Panc1 (cell line): ENCODE measurements around the gene ARHGEF35. TPM values are rescaled to one million over a fixed set of nuclear protein-coding genes. Genes with fewer than 3 reads are reported as not detected.
"Not testable (repeated sequence)": the region's sequence is repeated elsewhere in the genome, so short reads cannot be mapped to it uniquely, and the experiment has no call there.

ENCODE experiments used
- ATAC-seq: fragments of 200-7000 bp; cut with Tn5 transposase; 2 replicates; pipeline ENCODE4 v1.9.1; 2020; ENCODE audit warnings: mild to moderate bottlenecking, moderate library complexity
- BruUV-seq: library from RNA; stranded (reverse); fragments of 400-500 nt; replicated peaks from 2 replicates; lab custom pipeline; 2021; lab: Mats Ljungman, UMichigan
- CTCF ChIA-PET: fragments of 300-600 bp; sonication (Branson Sonifier 250); formaldehyde crosslinking; loops from one replicate; lab custom pipeline; 2022; ENCODE audit warnings: antibody characterized with exemption; lab: Charles Lee
- POLR2A ChIA-PET: fragments of 300-600 bp; sonication (Branson Sonifier 250); formaldehyde crosslinking; loops from one replicate; lab custom pipeline; 2022; ENCODE audit warnings: antibody characterized with exemption; lab: Charles Lee
- DNase-seq: peaks from one replicate; pipeline ENCODE4 v3.0.0-alpha.2; 2010; ENCODE audit warnings: low read depth, low spot score
- H3K27ac ChIP-seq: 2 replicates; pipeline ENCODE4 v1.5.1; 2011; ENCODE audit warnings: mild to moderate bottlenecking, low read length, inconsistent platforms
- H3K27me3 ChIP-seq: fragments of 200-500 bp; sonication (Bioruptor generic); 2 replicates; pipeline ENCODE4 v1.6.0; 2014; ENCODE audit warnings: low read length, inconsistent platforms; ENCODE audit not compliant: control insufficient read depth, insufficient read depth
- H3K36me3 ChIP-seq: fragments of 200-500 bp; sonication (Bioruptor generic); 2 replicates; pipeline ENCODE4 v1.5.1; 2014; ENCODE audit warnings: inconsistent platforms, mild to moderate bottlenecking, low read length, moderate library complexity; ENCODE audit not compliant: control insufficient read depth, insufficient read depth
- H3K4me1 ChIP-seq: 2 replicates; pipeline ENCODE4 v1.5.1; 2011; ENCODE audit warnings: inconsistent platforms, mild to moderate bottlenecking, low read length, moderate library complexity; ENCODE audit not compliant: control insufficient read depth, insufficient read depth
- H3K4me3 ChIP-seq, 2 experiments: 2 replicates each; pipeline ENCODE4 v1.5.1; 2011 to 2012; ENCODE audit warnings: low read depth in 2 of 2, low read length in 2 of 2, mild to moderate bottlenecking in 2 of 2, inconsistent platforms in 1 of 2, moderate library complexity in 1 of 2
- H3K9me3 ChIP-seq: fragments of 200-500 bp; sonication (Bioruptor generic); 2 replicates; pipeline ENCODE4 v1.5.1; 2014; ENCODE audit warnings: low read depth, mild to moderate bottlenecking, inconsistent platforms, low read length, moderate library complexity; ENCODE audit not compliant: control insufficient read depth, insufficient read depth
- POLR2AphosphoS5 ChIP-seq: IDR thresholded peaks from 2 replicates; pipeline ENCODE4 v1.6.1; 2012; ENCODE audit warnings: mild to moderate bottlenecking, low read depth, low read length, moderate library complexity
- REST ChIP-seq, 2 experiments: IDR thresholded peaks; 2 replicates each; pipeline ENCODE4 v1.6.1; 2011 to 2012; ENCODE audit warnings: low read depth in 2 of 2, control low read depth in 1 of 2, low read length in 1 of 2, mild to moderate bottlenecking in 1 of 2, moderate library complexity in 1 of 2; ENCODE audit not compliant: insufficient read depth in 1 of 2
- SIN3A ChIP-seq: IDR thresholded peaks from 2 replicates; pipeline ENCODE4 v1.6.1; 2012; ENCODE audit warnings: low read depth, mild to moderate bottlenecking, low read length, moderate library complexity, borderline replicate concordance; ENCODE audit not compliant: insufficient read depth
- TCF7L2 ChIP-seq: IDR thresholded peaks from 2 replicates; pipeline ENCODE4 v1.6.1; 2011; ENCODE audit warnings: mild to moderate bottlenecking, low read depth, low read length, inconsistent platforms
- in situ Hi-C: cut with HindIII; loops from 2 replicates; pipeline ENCODE4 v1.10.0; 2016; ENCODE audit warnings: low sequenced_read_pairs, low pct_unique_long_range_greater_than_20kb
- intact Hi-C: fragments of 100-400 bp; cut with micrococcal nuclease; formaldehyde crosslinking; loops from one replicate; pipeline ENCODE4 v1.10.0; 2022; ENCODE audit not compliant: unreplicated experiment
- total RNA-seq: library from RNA; stranded (reverse); gene quantifications from one replicate; pipeline ENCODE4 v1.2.1, GENCODE V29; 2021; ENCODE audit not compliant: unreplicated experiment
- TF ChIP-seq, protein P1 (sequence below): fragments of 450-650 bp; IDR thresholded peaks from 2 replicates; pipeline ENCODE4 v1.5.1; 2017; ENCODE audit warnings: mild to moderate bottlenecking

Gene ARHGEF35
- total RNA-seq, 1 experiment from 2014 or later: 12.0 TPM

DNA sequence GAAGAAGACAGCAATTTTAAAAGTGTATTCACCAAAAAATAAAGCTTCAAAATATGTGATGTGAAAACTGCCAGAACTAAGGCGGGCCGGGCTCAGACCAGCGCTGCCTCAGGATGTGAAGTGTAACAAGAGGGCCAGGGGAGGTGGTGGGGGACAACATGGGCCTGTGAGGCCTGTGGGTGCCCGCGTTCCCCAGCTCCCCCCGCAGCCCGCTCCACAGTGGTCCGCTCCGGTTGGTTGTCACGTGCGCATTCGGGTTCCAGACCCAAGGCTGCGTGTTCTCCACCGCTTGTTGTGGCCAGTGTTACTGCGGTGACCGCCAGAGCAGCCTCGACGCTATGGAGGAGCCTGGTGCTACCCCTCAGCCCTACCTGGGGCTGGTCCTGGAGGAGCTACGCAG lies 12.5 kb downstream of the ARHGEF35 start, which contains the start of gene CTAGE4:
CTAGE4 (plus strand) TSS at position 301 of the 400 bp plus-strand sequence; CDS start at position 339, 38 bp downstream.
- BruUV-seq, intact Hi-C loops, CTCF ChIA-PET, H3K4me1 ChIP-seq, ATAC-seq, H3K4me3 ChIP-seq, H3K36me3 ChIP-seq, in situ Hi-C loops, POLR2A ChIA-PET, DNase-seq, H3K27me3 ChIP-seq, H3K27ac ChIP-seq, H3K9me3 ChIP-seq: not testable (repeated sequence)

- in situ Hi-C loops, BruUV-seq, DNase-seq, H3K9me3 ChIP-seq, POLR2A ChIA-PET, H3K36me3 ChIP-seq, H3K27me3 ChIP-seq, H3K4me3 ChIP-seq, H3K27ac ChIP-seq, CTCF ChIA-PET, H3K4me1 ChIP-seq: not testable (repeated sequence)
- intact Hi-C loops: loop anchor here (5.0 kb wide), 1 partner anchor 213 kb away; no protein-coding TSS in a partner anchor
- ATAC-seq: 0 out of 2 replicates have a peak, but pooled peaks have one; percentile 26
Measured at GRCh38 chr7:144179165-144179479, 16.5 kb downstream of the ARHGEF35 start.

DNA sequence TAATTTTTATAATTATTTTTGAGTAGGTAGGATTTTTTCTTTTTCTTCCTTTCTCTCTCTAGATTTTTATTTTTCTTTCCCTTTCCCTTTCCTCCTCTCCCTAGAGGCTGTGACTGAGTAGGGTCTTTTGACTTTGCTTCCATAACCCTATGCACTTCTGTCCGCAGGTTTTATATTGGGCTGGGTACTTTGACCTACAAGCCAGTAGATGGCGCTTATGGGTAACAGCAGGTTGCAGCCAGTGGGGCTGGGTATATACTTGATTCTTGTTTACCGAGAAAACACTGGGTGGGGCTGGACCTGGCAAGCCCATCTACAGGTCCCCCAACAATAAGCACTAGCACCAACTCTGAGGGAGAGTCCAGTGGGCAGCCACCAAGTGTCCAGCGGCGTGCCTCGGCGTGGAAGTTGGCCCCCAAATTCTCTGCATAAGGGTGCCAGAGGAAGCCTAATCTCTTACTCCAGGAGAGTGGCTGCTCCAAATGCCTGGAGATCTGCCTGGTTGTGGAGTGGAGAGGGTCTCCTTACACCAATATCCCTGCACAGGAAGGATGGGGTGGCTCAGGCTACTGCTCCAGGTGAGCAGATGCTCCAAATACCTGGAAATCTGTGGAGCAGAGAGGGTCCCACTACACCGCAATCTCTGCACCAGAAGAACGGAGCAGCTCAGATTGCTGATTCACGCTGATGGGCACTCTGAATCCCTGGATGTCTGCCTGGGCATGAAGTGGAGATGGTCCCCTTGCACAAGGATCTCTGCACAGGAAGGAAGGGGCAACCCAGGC lies 17.1 kb downstream of the ARHGEF35 start:
- peak; percentile 91 for ATAC-seq
- H3K9me3 ChIP-seq, BruUV-seq, H3K4me3 ChIP-seq, DNase-seq, H3K27me3 ChIP-seq, POLR2A ChIA-PET, H3K36me3 ChIP-seq, H3K27ac ChIP-seq, H3K4me1 ChIP-seq, in situ Hi-C loops, CTCF ChIA-PET: not testable (repeated sequence)
- TF ChIP-seq, protein P1, sequence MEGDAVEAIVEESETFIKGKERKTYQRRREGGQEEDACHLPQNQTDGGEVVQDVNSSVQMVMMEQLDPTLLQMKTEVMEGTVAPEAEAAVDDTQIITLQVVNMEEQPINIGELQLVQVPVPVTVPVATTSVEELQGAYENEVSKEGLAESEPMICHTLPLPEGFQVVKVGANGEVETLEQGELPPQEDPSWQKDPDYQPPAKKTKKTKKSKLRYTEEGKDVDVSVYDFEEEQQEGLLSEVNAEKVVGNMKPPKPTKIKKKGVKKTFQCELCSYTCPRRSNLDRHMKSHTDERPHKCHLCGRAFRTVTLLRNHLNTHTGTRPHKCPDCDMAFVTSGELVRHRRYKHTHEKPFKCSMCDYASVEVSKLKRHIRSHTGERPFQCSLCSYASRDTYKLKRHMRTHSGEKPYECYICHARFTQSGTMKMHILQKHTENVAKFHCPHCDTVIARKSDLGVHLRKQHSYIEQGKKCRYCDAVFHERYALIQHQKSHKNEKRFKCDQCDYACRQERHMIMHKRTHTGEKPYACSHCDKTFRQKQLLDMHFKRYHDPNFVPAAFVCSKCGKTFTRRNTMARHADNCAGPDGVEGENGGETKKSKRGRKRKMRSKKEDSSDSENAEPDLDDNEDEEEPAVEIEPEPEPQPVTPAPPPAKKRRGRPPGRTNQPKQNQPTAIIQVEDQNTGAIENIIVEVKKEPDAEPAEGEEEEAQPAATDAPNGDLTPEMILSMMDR: peak; percentile 85
- intact Hi-C loops: loop anchor here (5.0 kb wide), 1 partner anchor 214 kb away; no protein-coding TSS in a partner anchor

DNA sequence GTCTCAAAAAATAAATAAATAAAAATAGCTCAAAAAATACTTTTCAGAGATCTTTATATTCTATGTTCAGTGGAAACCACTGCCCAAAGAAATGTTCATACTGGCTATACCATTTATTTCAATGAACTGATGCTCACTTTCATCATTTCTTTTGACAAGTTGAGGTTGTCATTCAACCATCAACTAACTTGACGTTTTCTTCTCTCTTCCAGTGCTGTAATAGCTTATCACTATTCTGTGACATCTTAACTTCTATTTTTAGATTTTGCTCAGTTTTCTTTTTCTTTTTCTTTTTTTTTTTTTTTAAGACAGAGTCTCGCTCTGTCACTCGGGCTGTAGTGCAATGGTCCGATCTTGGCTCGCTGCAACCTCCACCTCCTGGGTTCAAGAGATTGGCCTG lies 21.0 kb downstream of the ARHGEF35 start:
- no peak for TF ChIP-seq REST (IDR thresholded peaks at IDR 0.05; ENCODE audit: insufficient read depth in 1 of 2, low read depth in 2 of 2, low read length in 1 of 2)
- no peak for TF ChIP-seq TCF7L2
- TF ChIP-seq POLR2AphosphoS5: no peak
- TF ChIP-seq, protein P1: no peak
- no peak for TF ChIP-seq SIN3A
- POLR2A ChIA-PET: no interaction called here
- ATAC-seq (no peak), DNase-seq (no peak)
- Histone ChIP-seq H3K4me3 (no peak overlapping the region), H3K9me3 (no peaks in the 10 kb centered on the region), H3K27ac (no peak overlapping the region), H3K4me1 (no peaks in the 10 kb centered on the region), H3K27me3 (no peaks in the 10 kb centered on the region), H3K36me3 (no peaks in the 10 kb centered on the region)
- CTCF ChIA-PET: no interaction called here
- in situ Hi-C loops: no loop called here
- no TSS peak for BruUV-seq
- intact Hi-C loops: loop anchor here (5.0 kb wide), 1 partner anchor 218 kb away; no protein-coding TSS in a partner anchor
